Measurements from ENCODE around the gene LLGL1. TPM values are rescaled to one million over a fixed set of nuclear protein-coding genes. Genes with fewer than 3 reads are reported as not detected.
A peak's percentile ranks its signal among the peaks of the same experiment; 100 is the strongest.

The LLGL1 gene
- total RNA-seq, 1 experiment from 2014 or later, result 44.9 TPM

DNA sequence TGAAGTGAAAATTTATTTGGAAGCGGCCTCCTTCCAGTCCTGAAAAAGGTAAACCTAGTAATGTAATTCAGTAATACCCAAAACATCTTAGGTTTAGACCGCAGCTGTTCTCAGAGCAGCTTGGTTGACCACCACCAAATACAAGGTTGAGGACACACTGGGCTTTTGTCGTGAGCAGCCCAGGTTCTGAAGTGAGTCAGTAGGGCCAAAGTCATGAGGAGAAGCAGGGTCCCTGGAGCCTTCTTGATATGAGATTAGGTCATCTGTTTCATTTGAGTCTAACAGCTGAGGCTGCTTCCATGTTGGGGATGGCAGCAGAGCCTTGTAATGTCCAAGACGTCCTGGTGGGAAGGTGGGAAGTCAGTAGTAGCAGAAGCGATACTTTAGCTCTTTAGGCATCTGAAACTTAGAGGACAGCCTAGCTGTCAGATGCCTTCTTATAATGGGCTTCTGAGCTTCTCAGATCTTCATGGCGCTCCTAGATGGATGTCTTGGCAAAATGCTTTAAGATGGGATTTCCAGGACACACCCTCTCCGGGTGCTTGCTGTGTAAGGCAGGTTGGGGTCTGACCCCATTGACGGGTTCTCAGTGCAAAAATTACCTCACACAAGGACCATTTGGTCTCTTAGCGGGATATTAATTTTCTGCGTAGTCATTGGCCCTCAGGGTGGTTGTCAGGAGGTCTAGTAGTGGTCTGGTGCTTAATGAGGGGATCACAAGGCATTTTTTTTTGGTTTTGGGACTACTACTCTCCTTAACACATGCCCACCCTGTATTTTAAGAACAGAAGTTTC, 39.4 kb upstream of the LLGL1 start:
- Histone ChIP-seq H3K36me3 (ENCODE audit: low read depth) (peaks cover 28% of the 10 kb centered on the region; the same call in 1 of the 2 replicates), H3K9me2 (ENCODE audit: insufficient read depth) (no peaks in the 10 kb centered on the region), H2AFZ (no peak overlapping the region), H3K27ac (no peak overlapping the region), H3K4me2 (peak overlapping the region; percentile 100), H4K20me1 (ENCODE audit: insufficient read depth) (peaks cover 61% of the 10 kb centered on the region), H3F3A (ENCODE audit: insufficient read depth, low read depth) (peaks cover 16% of the 10 kb centered on the region; the same call in 1 of the 2 replicates), H3K9me3 (ENCODE audit: insufficient read depth, low read depth) (no peaks in the 10 kb centered on the region), H3K79me2 (ENCODE audit: low read depth) (peaks cover 72% of the 10 kb centered on the region), H3K27me3 (ENCODE audit: insufficient read depth, low read depth) (no peaks in the 10 kb centered on the region), H3K4me3 (peak overlapping the region; percentile 89), H3K4me1 (replicated peaks; ENCODE audit: insufficient read depth) (peaks cover 40% of the 10 kb centered on the region)
- ChIA-PET POLR2A (ENCODE audit: unreplicated experiment) (interaction anchor here (0.7 kb wide), 1 partner anchor 681 kb away, joined by 3 read pairs; no protein-coding TSS in a partner anchor), CTCF (no interaction called here)
- no peak for DNase-seq
- TF ChIP-seq EZH2 (IDR thresholded peaks at IDR 0.05; ENCODE audit: low read depth), result no peak
- TF ChIP-seq, protein P1, sequence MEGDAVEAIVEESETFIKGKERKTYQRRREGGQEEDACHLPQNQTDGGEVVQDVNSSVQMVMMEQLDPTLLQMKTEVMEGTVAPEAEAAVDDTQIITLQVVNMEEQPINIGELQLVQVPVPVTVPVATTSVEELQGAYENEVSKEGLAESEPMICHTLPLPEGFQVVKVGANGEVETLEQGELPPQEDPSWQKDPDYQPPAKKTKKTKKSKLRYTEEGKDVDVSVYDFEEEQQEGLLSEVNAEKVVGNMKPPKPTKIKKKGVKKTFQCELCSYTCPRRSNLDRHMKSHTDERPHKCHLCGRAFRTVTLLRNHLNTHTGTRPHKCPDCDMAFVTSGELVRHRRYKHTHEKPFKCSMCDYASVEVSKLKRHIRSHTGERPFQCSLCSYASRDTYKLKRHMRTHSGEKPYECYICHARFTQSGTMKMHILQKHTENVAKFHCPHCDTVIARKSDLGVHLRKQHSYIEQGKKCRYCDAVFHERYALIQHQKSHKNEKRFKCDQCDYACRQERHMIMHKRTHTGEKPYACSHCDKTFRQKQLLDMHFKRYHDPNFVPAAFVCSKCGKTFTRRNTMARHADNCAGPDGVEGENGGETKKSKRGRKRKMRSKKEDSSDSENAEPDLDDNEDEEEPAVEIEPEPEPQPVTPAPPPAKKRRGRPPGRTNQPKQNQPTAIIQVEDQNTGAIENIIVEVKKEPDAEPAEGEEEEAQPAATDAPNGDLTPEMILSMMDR (conservative IDR thresholded peaks at IDR 0.05), result no peak
- BruUV-seq (replicated peaks), result no TSS peak
- intact Hi-C loops (cut with micrococcal nuclease; ENCODE audit: unreplicated experiment), result no loop called here

DNA sequence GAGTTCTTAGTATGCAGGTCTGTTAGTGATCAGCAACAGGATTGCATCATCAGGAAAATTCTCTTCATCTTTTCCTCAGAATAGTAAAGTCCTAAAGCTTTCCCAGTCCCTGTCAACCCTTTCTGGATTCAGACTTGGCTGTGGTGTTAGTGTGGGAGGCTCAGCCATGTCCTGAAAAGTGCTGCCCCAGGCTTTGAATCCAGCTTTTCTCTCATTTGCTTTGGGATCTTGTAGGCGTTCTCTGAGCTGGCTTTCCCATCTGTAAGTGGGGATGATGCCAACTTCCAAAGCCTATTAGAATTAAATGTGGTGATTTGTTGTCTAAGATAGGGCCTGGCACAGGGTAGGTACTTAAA, 38.8 kb upstream of the LLGL1 start:
- TF ChIP-seq EZH2 (IDR thresholded peaks at IDR 0.05; ENCODE audit: low read depth), result no peak
- TF ChIP-seq, protein P1 (conservative IDR thresholded peaks at IDR 0.05), result no peak
- Histone ChIP-seq H3K9me2 (ENCODE audit: insufficient read depth) (no peaks in the 10 kb centered on the region), H3K27me3 (ENCODE audit: insufficient read depth, low read depth) (no peaks in the 10 kb centered on the region), H4K20me1 (ENCODE audit: insufficient read depth) (peaks cover 67% of the 10 kb centered on the region), H2AFZ (no peak overlapping the region), H3F3A (ENCODE audit: insufficient read depth, low read depth) (peaks cover 14% of the 10 kb centered on the region; the same call in 1 of the 2 replicates), H3K79me2 (ENCODE audit: low read depth) (peaks cover 78% of the 10 kb centered on the region), H3K4me1 (replicated peaks; ENCODE audit: insufficient read depth) (peaks cover 37% of the 10 kb centered on the region), H3K36me3 (ENCODE audit: low read depth) (peaks cover 28% of the 10 kb centered on the region; the same call in 1 of the 2 replicates), H3K27ac (no peak overlapping the region), H3K9me3 (ENCODE audit: insufficient read depth, low read depth) (no peaks in the 10 kb centered on the region), H3K4me2 (peak overlapping the region; percentile 100), H3K4me3 (peak overlapping the region; percentile 89)
- ChIA-PET CTCF (no interaction called here), POLR2A (ENCODE audit: unreplicated experiment) (no interaction called here)
- intact Hi-C loops (cut with micrococcal nuclease; ENCODE audit: unreplicated experiment), result no loop called here
- no TSS peak for BruUV-seq (replicated peaks)
- DNase-seq, result no peak

DNA sequence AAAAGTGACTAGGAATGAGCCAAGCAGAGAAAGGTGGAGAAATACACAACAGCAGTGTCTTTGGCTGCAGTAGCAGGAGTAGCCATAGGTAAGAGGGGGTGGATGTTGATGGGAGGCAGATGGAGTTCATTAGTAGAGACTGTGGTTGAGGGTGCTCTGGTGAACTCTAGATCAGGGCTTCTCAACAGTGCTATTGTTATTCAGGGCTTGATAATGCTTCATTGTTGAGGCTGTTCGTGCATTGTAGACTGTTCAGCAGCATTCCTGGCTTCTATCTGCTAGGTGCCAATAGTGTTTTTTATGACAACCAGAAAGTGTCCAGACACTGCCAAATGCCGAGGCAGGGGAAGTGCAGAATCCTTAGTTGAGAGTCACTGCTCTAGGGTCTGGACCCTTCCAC, 38.2 kb upstream of the LLGL1 start:
- H3F3A ChIP-seq (ENCODE audit: insufficient read depth, low read depth), result peaks cover 7% of the 10 kb centered on the region; the same call in 1 of the 2 replicates
- no peak overlapping the region for H3K27ac ChIP-seq
- ChIA-PET CTCF (no interaction called here), POLR2A (ENCODE audit: unreplicated experiment) (interaction anchor here (0.6 kb wide), 1 partner anchor 77 kb away, joined by 3 read pairs; no protein-coding TSS in a partner anchor)
- peaks cover 28% of the 10 kb centered on the region; the same call in 1 of the 2 replicates for H3K36me3 ChIP-seq (ENCODE audit: low read depth)
- no peak overlapping the region for H2AFZ ChIP-seq
- peaks cover 84% of the 10 kb centered on the region for H3K79me2 ChIP-seq (ENCODE audit: low read depth)
- H3K4me1 ChIP-seq (replicated peaks; ENCODE audit: insufficient read depth), result peaks cover 31% of the 10 kb centered on the region
- BruUV-seq (replicated peaks), result no TSS peak
- no peaks in the 10 kb centered on the region for H3K9me3 ChIP-seq (ENCODE audit: insufficient read depth, low read depth)
- DNase-seq, result no peak
- peaks cover 73% of the 10 kb centered on the region for H4K20me1 ChIP-seq (ENCODE audit: insufficient read depth)
- H3K27me3 ChIP-seq (ENCODE audit: insufficient read depth, low read depth), result no peaks in the 10 kb centered on the region
- peak overlapping the region; percentile 100 for H3K4me2 ChIP-seq
- peak overlapping the region; percentile 89; the same call in 1 of the 2 replicates for H3K4me3 ChIP-seq
- no peak for TF ChIP-seq EZH2 (IDR thresholded peaks at IDR 0.05; ENCODE audit: low read depth)
- TF ChIP-seq, protein P1 (conservative IDR thresholded peaks at IDR 0.05), result no peak
- intact Hi-C loops (cut with micrococcal nuclease; ENCODE audit: unreplicated experiment), result no loop called here
- no peaks in the 10 kb centered on the region for H3K9me2 ChIP-seq (ENCODE audit: insufficient read depth)

Measured in PC-9 (cell line).